Mononuclear cell (primary cell): ENCODE results near the gene CHFR. TPM values are rescaled to one million over a fixed set of nuclear protein-coding genes. Genes with fewer than 3 reads are reported as not detected.
A peak's percentile ranks its signal among the peaks of the same experiment; 100 is the strongest.
"Not testable (repeated sequence)": the region's sequence is repeated elsewhere in the genome, so short reads cannot be mapped to it uniquely, and the experiment has no call there.

Experiments
- H3K27me3 ChIP-seq: 2 replicates; pipeline ENCODE4 v1.6.0; 2011; ENCODE audit warnings: low read length, control low read depth; ENCODE audit not compliant: insufficient read depth
- H3K4me1 ChIP-seq: 2 replicates; pipeline ENCODE4 v1.5.1; 2011; ENCODE audit warnings: mild to moderate bottlenecking, low read length, control low read depth; ENCODE audit not compliant: insufficient read depth
- H3K4me3 ChIP-seq: 2 replicates; pipeline ENCODE4 v1.5.1; 2011; ENCODE audit warnings: mild to moderate bottlenecking, low read length, moderate library complexity
- H3K9me3 ChIP-seq: 2 replicates; pipeline ENCODE4 v1.5.1; 2011; ENCODE audit warnings: low read depth, mild to moderate bottlenecking, control low read depth, low read length
- total RNA-seq: library from RNA; depleted of rRNA; stranded (reverse); fragments of >200 nt; gene quantifications from one replicate; pipeline ENCODE4 v1.2.3, GENCODE V29; 2012

CHFR gene, protein sequence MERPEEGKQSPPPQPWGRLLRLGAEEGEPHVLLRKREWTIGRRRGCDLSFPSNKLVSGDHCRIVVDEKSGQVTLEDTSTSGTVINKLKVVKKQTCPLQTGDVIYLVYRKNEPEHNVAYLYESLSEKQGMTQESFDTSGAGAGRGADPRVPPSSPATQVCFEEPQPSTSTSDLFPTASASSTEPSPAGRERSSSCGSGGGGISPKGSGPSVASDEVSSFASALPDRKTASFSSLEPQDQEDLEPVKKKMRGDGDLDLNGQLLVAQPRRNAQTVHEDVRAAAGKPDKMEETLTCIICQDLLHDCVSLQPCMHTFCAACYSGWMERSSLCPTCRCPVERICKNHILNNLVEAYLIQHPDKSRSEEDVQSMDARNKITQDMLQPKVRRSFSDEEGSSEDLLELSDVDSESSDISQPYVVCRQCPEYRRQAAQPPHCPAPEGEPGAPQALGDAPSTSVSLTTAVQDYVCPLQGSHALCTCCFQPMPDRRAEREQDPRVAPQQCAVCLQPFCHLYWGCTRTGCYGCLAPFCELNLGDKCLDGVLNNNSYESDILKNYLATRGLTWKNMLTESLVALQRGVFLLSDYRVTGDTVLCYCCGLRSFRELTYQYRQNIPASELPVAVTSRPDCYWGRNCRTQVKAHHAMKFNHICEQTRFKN
- 51.2 TPM for total RNA-seq

DNA sequence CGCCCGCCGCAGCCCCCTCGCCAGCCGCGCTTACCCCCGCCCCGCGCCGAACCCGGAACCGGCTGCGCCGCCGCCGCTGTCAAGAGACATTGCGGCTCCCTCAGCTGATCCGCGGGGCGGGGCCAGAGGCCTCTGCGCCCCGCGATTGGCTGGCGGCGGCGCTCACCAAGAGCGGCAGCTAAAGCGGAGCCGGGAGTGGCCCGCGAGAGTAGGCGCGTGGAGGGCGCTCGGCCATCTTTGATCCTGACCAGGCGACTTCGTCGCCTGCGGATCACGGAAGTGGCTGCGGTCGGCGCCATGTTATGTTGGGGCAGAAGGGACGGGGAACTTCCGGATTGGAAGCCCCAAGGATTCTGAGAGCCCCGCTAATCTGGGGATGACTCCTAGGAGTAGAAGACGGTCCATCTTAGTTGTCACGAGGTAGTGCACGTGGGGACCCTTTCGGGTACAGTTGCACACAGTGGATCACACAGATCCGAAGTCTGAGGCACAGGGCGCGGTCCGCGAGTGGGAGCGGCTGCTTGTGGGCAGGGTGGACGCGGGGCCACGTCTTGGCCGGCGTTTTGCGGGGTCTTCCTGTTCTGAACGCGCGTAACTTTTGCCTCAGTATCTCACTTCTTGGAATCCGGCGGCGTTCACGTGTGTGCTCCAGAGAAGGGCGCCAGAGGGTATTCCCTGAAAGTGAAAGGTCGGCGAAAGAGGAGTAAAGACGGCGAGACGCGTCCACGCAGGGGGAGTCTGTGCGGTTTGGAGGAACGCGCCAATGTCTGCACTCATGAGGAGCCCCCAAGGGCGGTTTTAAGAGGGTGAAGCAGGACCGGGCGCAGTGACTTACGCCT, at the start of gene CHFR:
Gene CHFR, minus strand, starts transcription at position 93 of the 839 bp plus-strand sequence. CDS start 277 bp downstream, outside the sequence.
- H3K4me1 ChIP-seq, result peaks cover 13% of the 10 kb centered on the region
- H3K4me3 ChIP-seq, result peak within 1 kb of the TSS; percentile 81
- H3K27me3 ChIP-seq, result no peaks in the 10 kb centered on the region
- H3K9me3 ChIP-seq, result no peaks in the 10 kb centered on the region

DNA sequence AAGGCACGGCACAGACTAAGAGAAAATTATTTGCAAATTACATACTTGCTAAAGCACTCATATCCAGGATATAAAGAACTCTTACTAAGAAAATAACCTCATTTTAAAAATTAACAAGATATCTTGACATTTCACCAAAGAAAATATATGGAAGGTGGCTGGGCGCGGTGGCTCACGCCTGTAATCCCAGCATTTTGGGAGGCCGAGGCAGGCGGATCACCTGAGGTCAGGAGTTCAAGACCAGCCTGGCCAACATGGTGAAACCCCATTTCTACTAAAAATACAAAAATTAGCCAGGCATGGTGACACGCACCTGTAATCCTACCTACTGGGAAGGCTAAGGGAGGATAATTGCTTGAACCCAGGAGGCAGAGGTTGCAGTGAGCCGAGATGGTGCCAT, 49.5 kb upstream of the CHFR start:
- not testable (repeated sequence) for H3K27me3 ChIP-seq, H3K4me3 ChIP-seq, H3K4me1 ChIP-seq
- peaks cover 46% of the 10 kb centered on the region for H3K9me3 ChIP-seq

DNA sequence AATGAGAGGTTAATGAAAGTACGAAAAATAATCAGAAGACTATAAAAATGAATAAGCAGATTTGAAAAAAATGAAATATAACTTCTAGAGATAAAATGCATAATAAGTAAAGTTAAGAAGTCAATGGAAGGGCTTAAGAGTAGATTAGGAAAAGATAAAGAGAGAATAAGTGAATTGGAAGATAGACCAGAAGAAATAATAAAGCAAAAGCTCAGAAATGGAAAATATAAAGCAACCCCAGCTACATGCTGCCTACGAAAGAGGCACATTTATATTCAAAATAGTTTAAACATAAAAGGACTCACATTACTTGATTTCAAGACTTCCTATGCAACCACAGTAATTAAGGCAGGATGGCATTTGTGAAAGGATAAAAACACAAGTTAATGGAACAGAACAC, 48.8 kb upstream of the CHFR start:
- Histone ChIP-seq H3K4me3 (no peak overlapping the region), H3K4me1 (no peaks in the 10 kb centered on the region), H3K9me3 (peaks cover 53% of the 10 kb centered on the region), H3K27me3 (no peaks in the 10 kb centered on the region)

DNA sequence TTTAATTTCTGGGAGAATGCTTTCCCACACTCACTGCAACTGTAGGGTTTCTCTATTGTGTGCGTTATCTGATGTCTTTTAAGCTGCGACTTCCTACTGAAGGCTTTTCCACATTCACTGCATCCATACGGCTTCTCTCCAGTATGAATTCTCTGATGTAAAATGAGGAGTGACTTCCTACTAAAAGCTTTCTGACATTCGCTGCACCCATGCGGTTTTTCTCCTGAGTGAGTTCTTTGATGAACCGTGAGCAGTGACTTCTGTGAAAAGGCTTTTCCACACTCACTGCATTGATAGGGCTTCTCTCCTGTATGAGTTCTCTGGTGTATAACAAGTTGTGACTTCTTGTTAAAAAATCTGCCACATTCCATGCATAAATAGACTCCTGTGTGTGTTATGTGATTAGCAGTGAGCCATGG, 39.0 kb upstream of the CHFR start:
- Histone ChIP-seq H3K9me3 (peaks cover 98% of the 10 kb centered on the region), H3K4me1 (no peaks in the 10 kb centered on the region), H3K4me3 (no peak overlapping the region), H3K27me3 (no peaks in the 10 kb centered on the region)

DNA sequence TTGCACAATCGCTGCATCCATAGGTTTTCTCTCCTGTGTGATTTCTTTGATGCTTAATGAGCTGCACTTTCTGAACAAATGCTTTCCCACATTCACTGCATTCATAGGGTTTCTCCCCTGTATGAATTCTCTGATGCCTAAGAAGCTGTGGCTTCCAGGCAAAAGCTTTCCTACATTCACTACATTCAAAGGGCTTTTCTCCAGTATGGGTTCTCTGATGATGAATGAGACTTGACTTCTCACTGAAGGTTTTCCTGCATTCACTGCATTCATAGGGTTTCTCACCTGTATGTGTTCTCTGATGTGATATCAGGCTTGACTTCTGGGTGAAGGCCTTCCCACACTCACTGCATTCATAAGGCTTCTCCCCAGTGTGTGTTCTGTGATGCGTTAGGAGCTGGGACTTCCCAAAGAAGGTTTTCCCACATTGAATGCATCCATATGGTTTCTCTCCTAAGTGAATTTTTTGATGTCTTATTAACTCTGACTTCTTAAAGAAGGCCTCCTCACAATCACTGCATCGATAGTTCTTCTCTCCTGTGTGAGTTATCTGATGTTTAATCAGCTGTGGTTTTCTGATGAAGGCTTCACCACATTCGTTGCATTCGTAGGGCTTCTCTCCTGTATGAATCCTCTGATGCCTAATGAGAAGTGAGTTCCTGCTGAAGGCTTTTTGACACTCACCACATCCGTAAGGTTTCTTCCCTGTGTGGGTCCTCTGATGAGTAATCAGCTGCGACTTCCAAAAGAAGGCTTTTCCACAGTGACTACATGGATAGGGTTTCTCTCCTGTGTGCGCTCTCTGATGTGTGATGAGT, 38.4 kb upstream of the CHFR start:
- Histone ChIP-seq H3K9me3 (peaks cover 98% of the 10 kb centered on the region), H3K27me3 (no peaks in the 10 kb centered on the region), H3K4me1 (no peaks in the 10 kb centered on the region), H3K4me3 (no peak overlapping the region)

DNA sequence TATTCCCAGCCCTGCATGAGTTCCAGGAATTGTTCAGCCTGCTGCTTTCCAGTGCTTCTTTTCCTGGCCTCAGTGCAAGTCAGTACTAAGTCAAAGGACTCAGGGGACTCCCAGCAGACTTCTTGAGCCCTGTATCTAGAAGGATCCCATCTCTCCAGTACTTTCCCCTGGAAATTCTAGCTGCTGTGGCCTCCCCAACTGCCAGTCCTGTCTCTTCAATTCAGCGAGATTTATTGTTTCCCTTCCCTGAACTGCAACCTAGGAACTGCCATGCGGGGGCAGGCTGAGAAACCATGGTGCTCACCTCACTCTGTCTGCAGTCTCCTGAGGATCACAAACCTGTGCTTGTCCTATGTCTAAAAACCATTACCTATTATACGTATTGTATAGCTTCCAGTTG, 37.0 kb upstream of the CHFR start:
- H3K4me1 ChIP-seq, result no peaks in the 10 kb centered on the region
- H3K27me3 ChIP-seq, result no peaks in the 10 kb centered on the region
- H3K4me3 ChIP-seq, result no peak overlapping the region
- peaks cover 89% of the 10 kb centered on the region for H3K9me3 ChIP-seq

DNA sequence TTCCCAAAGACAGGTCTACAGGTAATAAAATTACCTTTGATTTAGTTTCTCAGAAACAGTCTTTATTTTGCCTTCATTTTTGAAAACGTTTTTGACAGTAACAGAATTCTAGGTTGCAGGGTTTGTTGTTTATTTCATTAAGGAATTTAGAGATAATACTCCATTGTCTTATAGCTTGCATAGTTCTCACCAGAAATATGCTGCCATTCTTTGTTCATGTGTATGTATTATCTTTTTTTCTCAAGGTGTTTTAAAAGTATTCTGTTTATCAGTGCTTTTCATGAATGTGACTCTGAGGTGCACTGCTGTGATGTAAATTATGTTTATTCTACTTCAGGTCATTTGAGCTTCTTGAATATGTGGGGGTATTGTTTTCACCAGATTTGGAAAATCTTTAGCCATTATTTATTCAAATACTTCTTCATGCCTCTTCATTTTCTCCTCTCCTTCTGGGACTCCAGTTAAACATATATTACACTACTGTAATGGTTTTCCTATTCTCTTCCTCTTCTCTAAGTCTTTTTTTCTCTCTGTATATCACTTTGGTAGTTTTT, 36.0 kb upstream of the CHFR start:
- Histone ChIP-seq H3K4me1 (no peaks in the 10 kb centered on the region), H3K27me3 (no peaks in the 10 kb centered on the region), H3K9me3 (peaks cover 84% of the 10 kb centered on the region), H3K4me3 (no peak overlapping the region)

DNA sequence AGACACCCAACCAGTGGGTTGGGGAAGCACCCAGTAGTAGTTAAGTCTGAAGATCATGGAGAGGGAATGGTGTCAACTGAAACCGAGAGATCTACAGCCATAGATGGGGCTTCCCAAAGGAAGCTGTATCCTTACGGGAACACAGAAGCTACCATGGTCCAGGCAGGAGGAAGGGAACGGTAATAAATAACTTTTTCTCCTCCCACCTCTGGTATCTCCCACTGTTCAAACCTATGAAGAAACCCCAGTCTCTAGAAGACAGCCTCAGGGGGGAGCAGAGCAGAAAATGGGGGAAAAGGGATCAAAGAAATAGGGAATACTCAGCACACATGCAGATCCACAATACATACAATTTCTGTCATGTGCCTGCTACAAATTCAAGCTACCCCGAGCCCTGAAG, 35.3 kb upstream of the CHFR start:
- H3K4me1 ChIP-seq, result no peaks in the 10 kb centered on the region
- peaks cover 84% of the 10 kb centered on the region for H3K9me3 ChIP-seq
- no peaks in the 10 kb centered on the region for H3K27me3 ChIP-seq
- no peak overlapping the region for H3K4me3 ChIP-seq

DNA sequence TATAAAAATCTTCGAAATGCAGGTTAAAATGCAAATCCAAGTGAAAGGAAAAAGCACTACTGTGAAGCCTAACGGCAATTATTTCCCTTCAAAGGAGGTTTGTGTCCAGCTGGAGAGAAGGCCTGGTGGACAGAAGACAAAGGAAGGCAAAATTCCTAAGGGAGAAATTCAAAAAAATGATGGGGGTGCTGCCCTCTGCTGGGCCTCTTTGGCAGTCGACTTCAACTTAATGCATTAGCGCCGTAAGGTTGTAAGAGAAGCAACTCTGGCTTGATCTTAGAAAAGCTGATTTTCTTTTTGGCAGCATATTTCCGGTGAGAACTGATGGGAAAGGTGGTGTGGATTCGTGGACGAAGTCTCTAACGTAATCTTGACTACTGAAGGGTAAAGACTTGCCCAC, 34.3 kb upstream of the CHFR start:
- Histone ChIP-seq H3K4me1 (no peaks in the 10 kb centered on the region), H3K4me3 (no peak overlapping the region), H3K27me3 (no peaks in the 10 kb centered on the region), H3K9me3 (peaks cover 75% of the 10 kb centered on the region)

DNA sequence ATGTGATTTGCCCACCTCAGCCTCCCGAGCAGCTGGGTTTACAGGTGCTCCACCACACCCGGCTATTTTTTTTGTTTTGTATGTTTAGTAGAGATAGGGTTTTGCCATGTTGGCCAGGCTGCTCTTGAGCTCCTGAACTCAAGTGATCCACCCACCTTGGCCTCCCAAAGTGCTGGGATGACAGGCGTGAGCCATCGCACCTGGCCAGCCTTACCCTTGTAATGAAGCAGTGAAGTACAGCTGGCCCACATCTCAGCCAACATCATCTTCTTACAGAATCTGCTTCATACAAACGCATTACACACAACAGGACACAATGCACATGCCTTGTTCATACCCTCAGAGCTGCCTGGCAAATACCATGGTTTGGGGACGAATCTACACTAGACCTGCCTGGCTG, 31.3 kb upstream of the CHFR start:
- peaks cover 70% of the 10 kb centered on the region for H3K9me3 ChIP-seq
- H3K4me3 ChIP-seq, result no peak overlapping the region
- no peaks in the 10 kb centered on the region for H3K4me1 ChIP-seq
- no peaks in the 10 kb centered on the region for H3K27me3 ChIP-seq

DNA sequence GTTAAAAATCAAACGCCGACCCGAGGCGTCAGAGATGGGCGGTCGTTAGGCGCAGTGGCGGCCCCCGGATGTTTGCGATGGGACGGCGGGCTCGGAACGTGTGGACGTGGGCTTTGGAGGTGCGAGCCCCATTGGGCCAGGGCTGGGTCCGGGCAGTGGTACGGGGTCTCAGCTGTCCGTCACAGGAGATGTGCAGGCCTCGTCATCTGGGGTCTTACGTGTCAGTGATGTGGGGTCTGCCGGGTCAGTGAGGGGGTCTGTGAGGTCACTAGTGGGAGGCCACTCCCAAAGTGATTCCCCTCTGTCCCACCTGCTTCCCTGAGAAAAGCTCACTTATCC, 21.6 kb upstream of the CHFR start:
- Histone ChIP-seq H3K4me3 (peak overlapping the region; percentile 51), H3K27me3 (peaks cover 23% of the 10 kb centered on the region), H3K4me1 (peaks cover 18% of the 10 kb centered on the region), H3K9me3 (peaks cover 19% of the 10 kb centered on the region)

DNA sequence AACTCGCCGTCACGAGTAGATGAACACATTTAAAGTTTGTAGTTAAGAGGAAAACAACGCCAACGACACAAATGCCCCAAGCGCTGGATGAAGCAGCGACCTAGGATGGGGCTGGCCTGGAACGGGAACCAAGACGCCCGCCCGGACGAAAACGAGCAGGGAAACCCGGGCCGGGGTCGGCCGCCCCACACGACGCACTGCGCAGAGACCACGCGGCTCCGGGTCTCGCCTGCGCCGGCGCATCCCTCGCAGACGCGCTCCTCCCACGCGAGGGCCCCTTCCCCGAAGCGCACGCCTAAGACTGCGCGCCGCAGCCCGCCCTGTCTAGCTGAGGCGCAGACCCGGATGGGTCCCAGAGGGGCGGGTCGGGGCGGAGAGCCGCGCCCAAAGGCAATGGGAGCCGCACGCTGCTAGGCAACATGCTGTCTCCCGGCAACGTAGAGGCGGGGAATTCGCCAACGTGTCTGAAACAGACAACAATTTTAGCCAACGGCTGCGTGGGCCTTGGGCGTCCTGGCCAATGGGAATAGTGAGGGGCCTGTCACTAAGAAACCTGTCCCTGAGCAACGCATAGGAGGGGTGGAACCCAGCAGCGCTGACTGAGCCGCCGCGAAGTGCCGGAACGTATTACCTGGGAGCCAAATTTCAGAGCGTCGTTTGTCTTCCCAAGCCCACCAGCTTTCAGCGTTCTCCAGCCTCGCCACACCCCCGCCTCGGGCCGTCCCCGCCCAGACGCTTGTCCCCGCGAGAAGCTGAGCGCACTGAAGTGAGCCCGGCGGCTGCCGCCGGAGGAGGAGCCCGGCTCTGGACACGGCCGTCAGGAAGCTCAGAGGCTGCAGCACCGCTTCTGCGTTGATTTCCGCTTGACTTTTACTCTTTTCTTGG, 21.0 kb upstream of the CHFR start:
- peak overlapping the region; percentile 51 for H3K4me3 ChIP-seq
- peaks cover 18% of the 10 kb centered on the region for H3K4me1 ChIP-seq
- peaks cover 13% of the 10 kb centered on the region for H3K9me3 ChIP-seq
- peaks cover 23% of the 10 kb centered on the region for H3K27me3 ChIP-seq

DNA sequence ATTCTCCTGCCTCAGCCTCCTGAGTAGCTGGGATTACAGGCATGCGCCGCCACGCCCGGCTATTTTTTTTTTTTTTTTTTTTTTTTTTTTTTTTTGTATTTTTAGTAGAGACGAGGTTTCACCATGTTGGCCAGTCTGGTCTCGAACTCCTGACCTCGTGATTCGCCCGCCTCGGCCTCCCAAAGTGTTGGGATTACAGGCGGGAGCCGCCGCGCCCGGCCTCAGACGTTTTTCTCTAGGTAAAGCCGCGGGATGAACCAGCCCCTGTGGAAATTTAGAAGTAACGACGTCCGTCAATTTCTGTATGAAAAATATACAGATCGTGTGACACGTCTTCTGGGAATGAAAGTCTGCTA, 20.4 kb upstream of the CHFR start:
- H3K4me3 ChIP-seq, result peak overlapping the region; percentile 51

DNA sequence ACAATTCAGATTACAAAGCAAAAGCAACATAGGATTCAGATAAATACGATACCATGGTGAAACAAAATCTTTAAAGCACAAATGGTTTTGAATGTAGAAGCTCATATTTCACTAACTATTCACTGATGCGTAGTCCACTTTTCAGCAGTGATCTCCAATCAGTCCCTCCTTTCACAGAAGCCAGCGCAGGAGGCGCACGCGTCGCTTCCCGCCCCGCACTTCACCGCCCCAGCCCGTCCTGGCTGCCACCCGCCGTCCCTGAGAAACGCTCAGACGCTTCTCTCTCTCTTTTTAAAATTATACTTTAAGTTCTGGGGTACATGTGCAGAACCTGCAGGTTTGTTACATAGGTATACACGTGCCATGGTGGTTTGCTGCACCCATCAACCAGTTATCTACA, 19.8 kb upstream of the CHFR start:
- Histone ChIP-seq H3K9me3 (peaks cover 11% of the 10 kb centered on the region), H3K27me3 (peaks cover 23% of the 10 kb centered on the region), H3K4me3 (no peak overlapping the region), H3K4me1 (peaks cover 18% of the 10 kb centered on the region)

More for the DNA sequence above, 20.4 kb upstream of the CHFR start:
- Histone ChIP-seq H3K27me3 (peaks cover 23% of the 10 kb centered on the region), H3K4me1 (peaks cover 18% of the 10 kb centered on the region), H3K9me3 (peaks cover 11% of the 10 kb centered on the region)
